ENCODE measurements around the gene ATXN3.

The ATXN3 gene

GRCh38 chr14:92106143-92106926 is at the start of gene ATXN3:
ATXN3 (minus strand) TSS chr14:92106582; CDS start chr14:92106552, 30 bp downstream.
- peak; percentile 99 for DNase-seq (ENCODE audit: low spot score)

GRCh38 chr14:92154283-92154942 is 48.0 kb upstream of the ATXN3 start:
- DNase-seq (ENCODE audit: low spot score): no peak

GRCh38 chr14:92153581-92153980 is 47.2 kb upstream of the ATXN3 start:
- DNase-seq (ENCODE audit: low spot score): no peak

GRCh38 chr14:92144708-92145107 is 38.3 kb upstream of the ATXN3 start:
- no peak for DNase-seq (ENCODE audit: low spot score)

- no peak for DNase-seq (ENCODE audit: low spot score)
Observed at GRCh38 chr14:92143962-92144361, 37.6 kb upstream of the ATXN3 start.

GRCh38 chr14:92143309-92143708 is 36.9 kb upstream of the ATXN3 start:
- no peak for DNase-seq (ENCODE audit: low spot score)

- peak; percentile 40 for DNase-seq (ENCODE audit: low spot score)
Observed at GRCh38 chr14:92135269-92135668, 28.9 kb upstream of the ATXN3 start.

GRCh38 chr14:92134456-92134855 is 28.1 kb upstream of the ATXN3 start:
- DNase-seq (ENCODE audit: low spot score): no peak

- DNase-seq (ENCODE audit: low spot score): no peak
Observed at GRCh38 chr14:92122761-92123160, 16.4 kb upstream of the ATXN3 start.

- peak; percentile 50 for DNase-seq (ENCODE audit: low spot score)
Observed at GRCh38 chr14:92122351-92122677, 15.9 kb upstream of the ATXN3 start.

GRCh38 chr14:92121670-92122350 is 15.4 kb upstream of the ATXN3 start, which contains the start of the genes CPSF2 and NDUFB1:
CPSF2 (plus strand) TSS chr14:92121969; CDS start chr14:92130985, 9,016 bp downstream.
NDUFB1 (minus strand) TSS chr14:92121706; CDS start chr14:92117637, 4,069 bp downstream.
- DNase-seq (ENCODE audit: low spot score): peak; percentile 81

GRCh38 chr14:92121207-92121669 is 14.9 kb upstream of the ATXN3 start:
- peak; percentile 59 for DNase-seq (ENCODE audit: low spot score)

- no peak for DNase-seq (ENCODE audit: low spot score)
Observed at GRCh38 chr14:92109490-92109889, 3.1 kb upstream of the ATXN3 start.

- DNase-seq (ENCODE audit: low spot score): no peak
Observed at GRCh38 chr14:92108345-92109254, 2.2 kb upstream of the ATXN3 start.

- DNase-seq (ENCODE audit: low spot score): no peak
Observed at GRCh38 chr14:92105893-92106142, 564 bp downstream of the ATXN3 start.

GRCh38 chr14:92105073-92105892 is 1.1 kb downstream of the ATXN3 start:
- no peak for DNase-seq (ENCODE audit: low spot score)

GRCh38 chr14:92103363-92103989 is 2.9 kb downstream of the ATXN3 start:
- DNase-seq (ENCODE audit: low spot score): no peak

- no peak for DNase-seq (ENCODE audit: low spot score)
Observed at GRCh38 chr14:92099802-92100201, 6.6 kb downstream of the ATXN3 start.

- peak; percentile 24 for DNase-seq (ENCODE audit: low spot score)
Observed at GRCh38 chr14:92093320-92093719, 13.1 kb downstream of the ATXN3 start.

- no peak for DNase-seq (ENCODE audit: low spot score)
Observed at GRCh38 chr14:92088494-92088893, 17.9 kb downstream of the ATXN3 start.

- DNase-seq (ENCODE audit: low spot score): no peak
Observed at GRCh38 chr14:92074555-92074954, 31.8 kb downstream of the ATXN3 start.
